ENCODE results near the gene CDH11.

The CDH11 gene

GRCh38 chr16:64950262-64950661, 171.6 kb downstream of the CDH11 start:
- H3K9me2 ChIP-seq (replicated peaks; ENCODE audit: insufficient read depth, low read length), result no peaks in the 10 kb centered on the region
- no peaks in the 10 kb centered on the region for H3K79me2 ChIP-seq (ENCODE audit: low read length)
- no peaks in the 10 kb centered on the region; the same call in 1 of the 2 replicates for H3K9me3 ChIP-seq (replicated peaks; ENCODE audit: insufficient read depth, low read length)
- H3K9ac ChIP-seq (ENCODE audit: low read length), result no peak overlapping the region
- H3K27me3 ChIP-seq (replicated peaks; ENCODE audit: insufficient read depth, low read length), result no peaks in the 10 kb centered on the region
- no peaks in the 10 kb centered on the region for H4K20me1 ChIP-seq (ENCODE audit: insufficient read depth, low read length)
- H3K36me3 ChIP-seq (replicated peaks; ENCODE audit: insufficient read depth, low read length), result no peaks in the 10 kb centered on the region
- no peak for DNase-seq
- no peak overlapping the region for H2AFZ ChIP-seq (ENCODE audit: low read length)
- no peaks in the 10 kb centered on the region for H3F3A ChIP-seq (ENCODE audit: insufficient read depth, low read length)
- no peak overlapping the region for H3K4me2 ChIP-seq (ENCODE audit: low read depth, low read length)
- no peaks in the 10 kb centered on the region for H3K4me1 ChIP-seq (ENCODE audit: low read length)
- no peak overlapping the region for H3K27ac ChIP-seq (ENCODE audit: low read length)
- H3K4me3 ChIP-seq (ENCODE audit: low read length), result no peak overlapping the region
- TF ChIP-seq EZH2 (optimal IDR thresholded peaks at IDR 0.05; ENCODE audit: low read depth, low read length), result no peak
- no peak for TF ChIP-seq EZH2phosphoT487 (IDR thresholded peaks at IDR 0.05; ENCODE audit: low read length)
- no peak for TF ChIP-seq CTCF (IDR thresholded peaks at IDR 0.05; ENCODE audit: low read length)

- DNase-seq, result no peak
- Histone ChIP-seq H3K36me3 (replicated peaks; ENCODE audit: insufficient read depth, low read length) (no peaks in the 10 kb centered on the region), H3K9me2 (replicated peaks; ENCODE audit: insufficient read depth, low read length) (no peaks in the 10 kb centered on the region), H3K9me3 (replicated peaks; ENCODE audit: insufficient read depth, low read length) (no peaks in the 10 kb centered on the region), H3K79me2 (ENCODE audit: low read length) (no peaks in the 10 kb centered on the region), H2AFZ (ENCODE audit: low read length) (no peak overlapping the region), H3K9ac (ENCODE audit: low read length) (no peak overlapping the region), H4K20me1 (ENCODE audit: insufficient read depth, low read length) (no peaks in the 10 kb centered on the region), H3K27ac (ENCODE audit: low read length) (no peak overlapping the region), H3K27me3 (replicated peaks; ENCODE audit: insufficient read depth, low read length) (no peaks in the 10 kb centered on the region), H3K4me2 (ENCODE audit: low read depth, low read length) (no peak overlapping the region), H3K4me1 (ENCODE audit: low read length) (no peaks in the 10 kb centered on the region), H3F3A (ENCODE audit: insufficient read depth, low read length) (no peaks in the 10 kb centered on the region), H3K4me3 (ENCODE audit: low read length) (no peak overlapping the region)
- TF ChIP-seq EZH2phosphoT487 (IDR thresholded peaks at IDR 0.05; ENCODE audit: low read length) (no peak), EZH2 (optimal IDR thresholded peaks at IDR 0.05; ENCODE audit: low read depth, low read length) (no peak), CTCF (IDR thresholded peaks at IDR 0.05; ENCODE audit: low read length) (no peak)
Observed at GRCh38 chr16:64948056-64948455, 173.8 kb downstream of the CDH11 start.

GRCh38 chr16:64947651-64948050, 174.2 kb downstream of the CDH11 start:
- no peak overlapping the region for H2AFZ ChIP-seq (ENCODE audit: low read length)
- H3F3A ChIP-seq (ENCODE audit: insufficient read depth, low read length), result no peaks in the 10 kb centered on the region
- no peaks in the 10 kb centered on the region for H3K9me2 ChIP-seq (replicated peaks; ENCODE audit: insufficient read depth, low read length)
- H3K9me3 ChIP-seq (replicated peaks; ENCODE audit: insufficient read depth, low read length), result no peaks in the 10 kb centered on the region
- no peaks in the 10 kb centered on the region for H3K4me1 ChIP-seq (ENCODE audit: low read length)
- no peaks in the 10 kb centered on the region for H4K20me1 ChIP-seq (ENCODE audit: insufficient read depth, low read length)
- no peak for TF ChIP-seq CTCF (IDR thresholded peaks at IDR 0.05; ENCODE audit: low read length)
- no peak for TF ChIP-seq EZH2phosphoT487 (IDR thresholded peaks at IDR 0.05; ENCODE audit: low read length)
- TF ChIP-seq EZH2 (optimal IDR thresholded peaks at IDR 0.05; ENCODE audit: low read depth, low read length), result no peak
- DNase-seq, result no peak
- H3K4me3 ChIP-seq (ENCODE audit: low read length), result no peak overlapping the region
- no peaks in the 10 kb centered on the region for H3K36me3 ChIP-seq (replicated peaks; ENCODE audit: insufficient read depth, low read length)
- H3K27me3 ChIP-seq (replicated peaks; ENCODE audit: insufficient read depth, low read length), result no peaks in the 10 kb centered on the region
- no peaks in the 10 kb centered on the region for H3K79me2 ChIP-seq (ENCODE audit: low read length)
- H3K27ac ChIP-seq (ENCODE audit: low read length), result no peak overlapping the region
- no peak overlapping the region for H3K4me2 ChIP-seq (ENCODE audit: low read depth, low read length)
- H3K9ac ChIP-seq (ENCODE audit: low read length), result no peak overlapping the region
